HG02970 (cell line): Measurements from ENCODE around the gene TAF11L13.
"Not testable (repeated sequence)": the region's sequence is repeated elsewhere in the genome, so short reads cannot be mapped to it uniquely, and the experiment has no call there.

Source experiments
- ATAC-seq: cut with Tn5 transposase; IDR thresholded peaks from one replicate; pipeline ENCODE4 v1.9.1; 2021; ENCODE audit warnings: mild to moderate bottlenecking, moderate library complexity, moderate number of reproducible peaks; ENCODE audit not compliant: unreplicated experiment, low FRiP score

TAF11L13 gene

DNA sequence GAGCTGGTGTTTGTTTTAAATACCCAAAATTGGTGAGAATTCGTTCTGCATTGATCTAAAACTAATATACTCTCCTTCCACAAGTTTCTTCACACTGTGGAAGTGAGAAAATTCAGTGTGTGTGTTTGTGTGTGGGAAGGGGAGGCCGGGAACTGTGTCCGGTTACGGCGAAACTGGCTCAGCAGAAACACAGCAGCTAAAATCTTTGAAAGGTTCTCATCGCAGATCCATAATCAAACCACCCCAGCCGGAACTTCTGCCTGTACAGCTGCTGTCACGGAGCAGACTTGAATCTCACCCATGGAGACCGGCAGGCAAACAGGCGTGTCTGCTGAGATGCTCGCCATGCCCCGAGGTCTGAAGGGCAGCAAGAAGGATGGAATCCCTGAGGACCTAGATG, at the start of gene TAF11L13:
TAF11L13 (plus strand) TSS at position 301 of the 400 bp plus-strand sequence.
- ATAC-seq: not testable (repeated sequence)

DNA sequence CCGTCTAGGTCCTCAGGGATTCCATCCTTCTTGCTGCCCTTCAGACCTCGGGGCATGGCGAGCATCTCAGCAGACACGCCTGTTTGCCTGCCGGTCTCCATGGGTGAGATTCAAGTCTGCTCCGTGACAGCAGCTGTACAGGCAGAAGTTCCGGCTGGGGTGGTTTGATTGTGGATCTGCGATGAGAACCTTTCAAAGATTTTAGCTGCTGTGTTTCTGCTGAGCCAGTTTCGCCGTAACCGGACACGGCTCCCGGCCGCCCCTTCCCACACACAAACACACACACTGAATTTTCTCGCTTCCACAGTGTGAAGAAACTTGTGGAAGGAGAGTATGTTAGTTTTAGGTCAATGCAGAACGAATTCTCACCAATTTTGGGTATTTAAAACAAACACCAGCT, 46.2 kb upstream of the TAF11L13 start, which contains the start of gene TAF11L7:
TAF11L7 (minus strand) TSS at position 101 of the 400 bp plus-strand sequence.
- ATAC-seq: not testable (repeated sequence)

DNA sequence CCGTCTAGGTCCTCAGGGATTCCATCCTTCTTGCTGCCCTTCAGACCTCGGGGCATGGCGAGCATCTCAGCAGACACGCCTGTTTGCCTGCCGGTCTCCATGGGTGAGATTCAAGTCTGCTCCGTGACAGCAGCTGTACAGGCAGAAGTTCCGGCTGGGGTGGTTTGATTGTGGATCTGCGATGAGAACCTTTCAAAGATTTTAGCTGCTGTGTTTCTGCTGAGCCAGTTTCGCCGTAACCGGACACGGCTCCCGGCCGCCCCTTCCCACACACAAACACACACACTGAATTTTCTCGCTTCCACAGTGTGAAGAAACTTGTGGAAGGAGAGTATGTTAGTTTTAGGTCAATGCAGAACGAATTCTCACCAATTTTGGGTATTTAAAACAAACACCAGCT, 41.0 kb upstream of the TAF11L13 start, which contains the start of gene TAF11L8:
TAF11L8 (minus strand) TSS at position 101 of the 400 bp plus-strand sequence.
- not testable (repeated sequence) for ATAC-seq

DNA sequence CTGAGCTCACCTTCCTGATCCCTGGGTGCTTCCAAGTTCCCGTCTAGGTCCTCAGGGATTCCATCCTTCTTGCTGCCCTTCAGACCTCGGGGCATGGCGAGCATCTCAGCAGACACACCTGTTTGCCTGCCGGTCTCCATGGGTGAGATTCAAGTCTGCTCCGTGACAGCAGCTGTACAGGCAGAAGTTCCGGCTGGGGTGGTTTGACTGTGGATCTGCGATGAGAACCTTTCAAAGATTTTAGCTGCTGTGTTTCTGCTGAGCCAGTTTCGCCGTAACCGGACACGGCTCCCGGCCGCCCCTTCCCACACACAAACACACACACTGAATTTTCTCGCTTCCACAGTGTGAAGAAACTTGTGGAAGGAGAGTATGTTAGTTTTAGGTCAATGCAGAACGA, 37.6 kb upstream of the TAF11L13 start, which contains the start of gene TAF11L9:
TAF11L9 (minus strand) TSS at position 140 of the 400 bp plus-strand sequence.
- not testable (repeated sequence) for ATAC-seq

DNA sequence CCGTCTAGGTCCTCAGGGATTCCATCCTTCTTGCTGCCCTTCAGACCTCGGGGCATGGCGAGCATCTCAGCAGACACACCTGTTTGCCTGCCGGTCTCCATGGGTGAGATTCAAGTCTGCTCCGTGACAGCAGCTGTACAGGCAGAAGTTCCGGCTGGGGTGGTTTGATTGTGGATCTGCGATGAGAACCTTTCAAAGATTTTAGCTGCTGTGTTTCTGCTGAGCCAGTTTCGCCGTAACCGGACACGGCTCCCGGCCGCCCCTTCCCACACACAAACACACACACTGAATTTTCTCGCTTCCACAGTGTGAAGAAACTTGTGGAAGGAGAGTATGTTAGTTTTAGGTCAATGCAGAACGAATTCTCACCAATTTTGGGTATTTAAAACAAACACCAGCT, 34.2 kb upstream of the TAF11L13 start, which contains the start of gene TAF11L10:
TAF11L10 (minus strand) TSS at position 101 of the 400 bp plus-strand sequence.
- not testable (repeated sequence) for ATAC-seq

DNA sequence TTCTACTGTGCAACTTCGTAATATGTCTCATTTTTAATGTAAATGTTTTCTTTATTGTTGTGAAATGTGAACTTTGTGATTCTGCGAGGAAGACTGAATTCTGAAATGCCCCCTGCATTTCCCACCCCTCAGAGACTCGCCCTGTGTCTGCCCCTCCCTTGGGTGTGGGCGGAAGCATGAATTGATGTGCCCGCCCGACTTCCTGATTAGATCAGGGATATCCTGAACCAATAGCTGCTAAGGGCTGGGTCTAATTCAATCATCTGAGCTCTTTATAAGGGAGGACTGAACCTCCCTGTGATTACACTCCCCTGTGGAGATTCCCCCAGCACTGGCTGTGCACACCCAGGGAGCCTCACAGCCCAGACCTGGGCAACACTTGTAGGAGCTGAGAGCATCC, 28.0 kb upstream of the TAF11L13 start, which contains the start of gene TAF11L11:
TAF11L11 (plus strand) TSS at position 304 of the 400 bp plus-strand sequence.
- not testable (repeated sequence) for ATAC-seq

DNA sequence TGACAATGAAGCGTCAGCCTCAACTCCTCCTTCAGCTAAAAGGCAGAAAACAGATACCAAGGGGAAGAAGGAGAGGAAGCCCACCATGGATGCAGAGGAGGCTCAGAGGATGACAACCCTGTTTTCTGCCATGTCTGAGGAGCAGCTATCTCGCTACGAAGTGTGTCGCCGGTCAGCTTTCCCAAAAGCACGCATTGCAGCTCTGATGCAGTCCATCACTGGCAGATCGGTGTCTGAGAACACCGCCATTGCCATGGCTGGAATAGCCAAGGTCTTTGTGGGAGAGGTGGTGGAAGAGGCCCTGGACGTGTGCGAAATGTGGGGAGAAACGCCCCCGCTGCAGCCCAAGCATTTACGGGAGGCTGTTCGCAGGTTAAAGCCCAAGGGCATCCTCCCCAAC, 26.9 kb upstream of the TAF11L13 start:
- no peak for ATAC-seq

DNA sequence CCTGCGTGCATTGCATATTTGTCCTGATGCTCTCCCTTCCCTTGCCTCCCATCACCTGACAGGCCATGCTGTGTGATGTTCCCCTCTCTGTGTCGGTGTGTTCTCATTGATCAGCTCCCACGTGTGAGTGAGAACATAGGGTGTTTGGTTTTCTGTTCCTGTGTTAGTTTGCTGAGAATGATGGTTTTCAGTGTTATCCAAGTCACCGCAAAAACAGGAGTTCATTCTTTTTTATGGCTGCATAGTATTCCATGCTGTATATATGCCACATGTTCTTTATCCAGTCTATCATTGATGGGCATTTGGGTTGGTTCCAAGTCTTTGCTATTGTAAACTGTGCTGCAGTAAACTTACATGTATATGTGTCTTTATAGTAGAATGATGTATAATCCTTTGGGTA, 24.4 kb upstream of the TAF11L13 start:
- ATAC-seq: not testable (repeated sequence)

DNA sequence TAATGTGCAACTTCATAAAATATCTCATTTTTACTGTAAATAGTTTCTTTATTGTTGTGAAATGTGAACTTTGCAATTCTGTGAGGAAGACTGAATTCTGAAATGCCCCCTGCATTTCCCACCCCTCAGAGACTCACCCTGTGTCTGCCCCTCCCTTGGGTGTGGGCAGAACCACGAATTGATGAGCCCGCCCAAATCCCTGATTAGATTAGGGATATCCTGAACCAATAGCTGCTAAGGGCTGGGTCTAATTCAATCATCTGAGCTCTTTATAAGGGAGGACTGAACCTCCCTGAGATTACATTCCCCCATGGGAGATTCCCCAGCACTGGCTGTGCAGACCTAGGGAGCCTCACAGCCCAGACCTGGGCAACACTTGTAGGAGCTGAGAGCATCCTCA, 21.8 kb upstream of the TAF11L13 start, which contains the start of gene TAF11L12:
TAF11L12 (plus strand) TSS at position 301 of the 400 bp plus-strand sequence.
- not testable (repeated sequence) for ATAC-seq

DNA sequence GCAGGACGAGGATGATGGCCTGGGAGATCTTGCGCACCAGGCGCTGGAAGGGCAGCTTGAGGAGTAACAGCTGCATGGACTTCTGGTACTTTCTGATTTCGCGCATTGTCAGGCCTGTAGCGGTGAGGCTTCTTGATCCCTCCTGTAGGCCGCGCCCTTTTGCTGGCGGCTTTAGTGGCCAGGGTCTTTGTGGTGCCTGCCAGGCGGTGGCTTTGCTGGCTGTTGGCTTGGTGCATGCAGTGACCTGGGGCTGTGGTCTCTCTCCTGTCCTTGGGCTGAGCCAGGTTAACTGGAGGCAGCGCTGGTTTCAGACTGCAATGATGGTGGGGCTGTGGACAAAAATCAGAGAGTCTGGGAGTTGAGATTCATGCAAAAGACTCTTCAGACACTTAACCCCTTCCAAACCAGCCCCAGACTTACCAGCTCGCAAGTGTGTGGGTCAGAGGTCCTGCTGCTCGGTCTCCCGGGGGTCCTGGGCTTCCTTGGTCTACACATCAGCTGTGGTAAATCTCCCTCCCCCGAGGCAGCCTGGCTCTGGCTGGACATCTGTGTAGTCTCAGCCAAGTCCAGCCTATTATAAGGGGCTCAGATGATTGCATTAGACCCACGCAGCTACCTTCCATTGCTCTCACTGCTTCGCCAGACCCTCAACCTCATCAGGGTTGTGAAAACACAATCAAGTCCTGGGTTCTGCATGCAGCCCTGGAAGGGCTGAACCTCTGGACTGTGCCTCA, 16.8 kb upstream of the TAF11L13 start:
- ATAC-seq: no peak

DNA sequence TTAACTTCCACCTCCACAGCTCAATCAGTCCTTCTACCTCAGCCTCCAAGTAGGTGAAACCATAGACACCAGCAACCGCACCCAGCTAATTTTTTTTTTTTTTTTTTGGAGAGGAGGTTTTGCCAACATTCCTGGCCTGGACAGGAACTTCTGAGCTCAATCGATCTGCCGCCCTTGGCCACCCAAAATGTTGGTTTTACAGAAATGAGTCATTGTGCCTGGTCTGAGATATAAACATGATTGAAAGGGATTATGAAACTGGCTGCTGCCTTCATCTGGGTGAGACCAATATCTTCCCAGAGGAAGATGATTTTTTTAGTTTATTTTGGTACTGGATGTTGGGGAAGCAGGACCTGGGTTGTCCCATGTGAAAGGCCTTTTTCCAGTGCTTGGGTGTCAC, 12.5 kb upstream of the TAF11L13 start:
- ATAC-seq: no peak

DNA sequence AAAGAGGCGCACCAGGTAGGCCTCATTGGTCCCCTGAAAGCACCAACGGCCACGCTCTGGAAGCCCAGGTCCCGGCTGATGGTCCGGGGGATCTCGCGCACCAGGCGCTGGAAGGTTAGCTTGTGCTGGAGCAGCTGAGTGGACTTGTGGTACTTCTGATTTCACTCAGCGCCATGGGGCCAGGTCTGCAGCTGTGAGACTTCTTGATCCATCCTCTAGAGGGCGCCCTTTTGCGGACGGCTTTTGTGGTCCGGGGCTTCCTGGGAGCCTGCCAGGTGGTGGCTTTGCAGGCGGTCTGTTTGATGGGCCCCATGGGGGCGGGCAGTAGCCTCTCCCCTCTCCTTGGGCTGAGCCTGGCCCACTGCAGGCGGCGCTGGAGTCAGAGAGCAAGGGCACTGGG, 11.3 kb upstream of the TAF11L13 start:
- no peak for ATAC-seq

DNA sequence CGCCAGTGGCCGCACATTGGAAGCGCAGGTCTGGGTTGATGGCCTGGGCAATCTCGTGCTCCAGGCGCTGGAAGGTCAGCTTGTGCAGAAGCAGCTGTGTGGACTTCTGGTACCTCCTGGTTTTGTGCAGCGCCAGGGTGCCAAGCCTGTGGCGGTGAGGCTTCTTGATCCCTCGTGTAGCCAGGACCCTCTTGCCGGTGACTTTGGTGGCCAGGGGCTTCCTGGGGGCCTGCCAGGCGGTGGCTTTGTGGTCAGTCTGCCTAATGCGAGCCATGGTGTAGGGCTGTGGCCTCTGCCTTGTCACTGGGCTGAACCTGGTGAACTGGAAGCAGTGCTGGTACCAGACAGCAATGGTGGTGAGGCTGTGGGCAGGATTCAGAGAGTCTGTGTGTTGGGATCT, 6.2 kb upstream of the TAF11L13 start:
- no peak for ATAC-seq

DNA sequence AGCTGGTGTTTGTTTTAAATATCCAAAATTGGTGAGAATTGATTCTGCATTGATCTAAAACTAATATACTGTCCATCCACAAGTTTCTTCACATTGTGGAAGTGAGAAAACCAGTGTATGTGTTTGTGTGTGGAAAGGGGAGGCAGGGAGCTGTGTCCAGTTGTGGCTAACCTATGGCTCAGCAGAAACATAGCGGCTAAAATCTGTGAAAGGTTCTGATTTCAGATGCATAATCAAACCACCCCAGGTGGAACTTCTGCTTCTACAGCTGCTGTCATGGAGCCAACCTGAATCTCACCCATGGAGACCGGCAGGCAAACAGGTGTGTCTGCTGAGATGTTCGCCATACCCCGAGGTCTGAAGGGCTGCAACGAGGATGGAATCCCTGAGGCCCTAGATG, 2.3 kb downstream of the TAF11L13 start, which contains the start of gene TAF11L14:
TAF11L14 (plus strand) TSS at position 301 of the 400 bp plus-strand sequence.
- ATAC-seq: no peak

DNA sequence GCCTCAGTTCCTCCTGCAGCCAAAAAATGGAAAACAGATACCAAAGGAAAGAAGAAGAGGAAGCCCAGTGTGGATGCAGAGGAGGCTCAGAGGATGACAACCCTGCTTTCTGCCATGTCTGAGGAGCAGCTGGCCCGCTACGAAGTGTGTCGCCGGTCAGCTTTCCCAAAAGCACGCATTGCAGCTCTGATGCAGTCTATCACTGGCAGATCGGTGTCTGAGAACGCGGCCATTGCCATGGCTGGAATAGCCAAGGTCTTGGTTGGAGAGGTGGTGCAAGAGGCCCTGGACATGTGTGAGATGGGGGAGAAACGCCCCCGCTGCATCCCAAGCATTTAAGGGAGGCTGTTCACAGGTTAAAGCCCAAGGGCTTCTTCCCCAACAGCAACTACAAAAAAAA, 17.3 kb downstream of the TAF11L13 start:
- ATAC-seq: not testable (repeated sequence)

DNA sequence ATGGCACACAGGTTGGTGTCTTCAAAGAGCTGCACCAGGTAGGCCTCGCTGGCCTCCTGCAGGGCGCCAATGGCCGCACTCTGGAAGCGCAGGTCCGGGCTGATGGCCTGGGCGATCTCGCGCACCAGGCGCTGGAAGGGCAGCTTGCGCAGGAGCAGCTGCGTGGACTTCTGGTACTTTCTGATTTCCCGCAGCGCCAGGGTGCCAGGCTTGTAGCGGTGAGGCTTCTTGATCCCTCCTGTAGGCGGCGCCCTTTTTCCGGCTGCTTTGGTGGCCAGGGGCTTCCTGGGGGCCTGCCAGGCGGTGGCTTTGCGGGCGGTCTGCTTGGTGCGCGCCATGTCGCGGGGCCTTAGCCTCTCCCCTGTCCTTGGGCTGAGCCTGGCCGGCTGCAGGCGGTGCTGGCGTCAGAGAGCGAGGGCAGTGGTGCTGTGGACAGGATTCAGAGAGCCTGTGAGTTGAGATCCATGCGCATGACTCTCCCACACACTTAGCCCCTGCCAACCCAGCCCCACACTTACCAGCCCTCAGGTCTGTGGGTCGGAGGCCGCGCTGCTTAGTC, 23.4 kb downstream of the TAF11L13 start:
- ATAC-seq: not testable (repeated sequence)

DNA sequence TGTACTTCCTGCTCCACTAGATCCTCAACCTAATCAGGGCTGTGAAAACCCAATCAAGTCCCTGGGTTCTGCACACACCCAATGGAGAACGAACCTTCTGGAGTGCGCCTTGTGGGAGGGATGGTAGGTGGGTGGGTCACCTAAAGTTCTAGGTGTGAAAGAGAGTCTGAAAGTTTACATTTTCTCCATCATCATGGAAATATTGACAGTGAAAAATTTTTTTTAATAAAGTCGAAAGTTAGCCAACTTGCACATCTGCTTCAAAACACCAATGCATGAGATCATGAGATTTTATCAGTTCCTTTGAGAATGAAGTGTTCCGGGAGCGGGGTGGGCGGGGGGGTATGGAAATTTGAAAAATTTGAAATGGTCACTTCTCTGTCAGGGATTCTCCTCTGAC, 24.0 kb downstream of the TAF11L13 start:
- ATAC-seq: no peak

DNA sequence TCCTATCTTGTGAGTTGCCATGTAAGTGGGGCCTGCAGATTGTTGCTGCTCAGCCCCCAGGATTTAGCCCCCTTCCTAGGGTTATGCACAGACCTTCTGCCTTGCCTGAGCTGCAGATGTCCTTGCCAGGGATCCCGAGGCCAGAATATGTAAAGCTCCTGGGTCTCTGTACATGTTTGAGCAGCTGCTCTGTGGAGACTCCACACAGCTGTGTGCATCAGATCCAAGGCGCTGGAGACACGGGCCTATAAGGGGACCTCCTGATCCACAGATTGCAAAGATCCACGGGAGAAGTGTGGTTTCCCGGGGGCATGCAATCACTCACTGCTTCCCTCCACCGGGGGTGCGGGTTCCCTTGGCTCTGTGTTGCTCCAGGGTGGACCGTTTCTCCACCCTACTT, 31.3 kb downstream of the TAF11L13 start:
- ATAC-seq: no peak

DNA sequence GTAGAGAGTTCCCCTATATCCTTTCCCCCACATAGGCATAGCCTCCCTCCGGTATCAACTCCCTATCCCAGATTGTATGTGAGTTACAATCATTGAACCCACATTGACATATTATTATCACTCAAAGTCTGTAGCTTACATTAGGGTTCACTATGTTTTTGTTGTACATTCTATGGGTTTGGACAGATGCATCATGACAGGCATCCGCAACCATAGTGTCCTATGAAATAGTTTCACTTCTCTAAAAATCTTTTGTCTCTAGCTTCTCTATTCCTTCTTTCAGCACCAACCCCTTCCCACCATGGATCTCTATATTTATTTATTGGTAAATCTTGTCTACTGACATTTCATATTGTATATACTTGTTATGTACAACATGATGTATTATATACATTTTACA, 33.9 kb downstream of the TAF11L13 start:
- no peak for ATAC-seq

DNA sequence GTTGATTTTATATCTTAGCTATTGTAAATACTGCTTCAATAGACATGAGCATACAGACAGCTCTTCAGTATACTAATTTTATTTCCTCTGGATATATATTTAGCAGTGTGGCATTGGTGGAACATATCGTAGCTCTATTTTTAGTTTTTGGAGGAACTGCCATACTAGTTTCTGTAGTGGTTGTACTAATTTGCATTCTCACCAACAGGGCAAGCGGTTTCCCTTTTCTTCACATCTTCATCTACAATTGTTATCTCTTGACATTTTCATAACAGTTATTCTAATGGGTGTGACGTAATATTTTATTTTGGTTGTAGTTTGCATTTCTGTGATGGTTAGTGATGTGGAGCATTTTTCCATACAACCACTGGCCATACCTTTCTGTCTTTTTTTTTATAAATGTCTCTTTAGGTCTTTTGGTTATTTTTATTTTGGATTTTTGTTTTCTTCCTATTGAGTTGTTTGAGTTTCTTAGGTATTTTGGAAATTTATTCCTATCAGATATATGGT, 34.9 kb downstream of the TAF11L13 start:
- no peak for ATAC-seq

DNA sequence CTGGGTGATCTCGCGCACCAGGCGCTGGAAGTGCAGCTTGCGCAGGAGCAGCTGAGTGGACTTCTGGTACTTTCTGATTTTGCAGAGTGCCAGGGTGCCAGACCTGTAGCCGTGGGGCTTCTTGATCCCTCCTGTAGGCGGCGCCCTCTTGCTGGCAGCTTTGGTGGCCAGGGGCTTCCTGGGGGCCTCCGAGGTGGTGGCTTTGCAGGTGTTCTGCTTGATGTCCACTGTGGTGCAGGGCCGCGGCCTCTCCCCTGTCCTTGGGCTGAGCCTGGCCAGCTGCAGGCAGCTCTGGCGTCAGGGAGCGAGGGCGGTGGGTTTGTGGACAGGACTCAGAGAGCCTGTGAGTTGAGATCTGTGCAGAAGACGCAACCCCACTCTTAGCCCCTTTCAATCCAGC, 38.5 kb downstream of the TAF11L13 start:
- no peak for ATAC-seq
